AG09319 (cell line): ENCODE data around the gene IAH1.

Source experiments
- DNase-seq: peaks from one replicate; pipeline ENCODE4 v3.0.0-alpha.2; 2010; ENCODE audit warnings: low read depth; ENCODE audit errors: extremely low read depth
- TF ChIP-seq, protein P1 (sequence below): IDR thresholded peaks from 2 replicates; pipeline ENCODE4 v1.5.1; 2011; ENCODE audit warnings: low read depth, mild to moderate bottlenecking, inconsistent platforms, low read length, moderate library complexity

The IAH1 gene

DNA sequence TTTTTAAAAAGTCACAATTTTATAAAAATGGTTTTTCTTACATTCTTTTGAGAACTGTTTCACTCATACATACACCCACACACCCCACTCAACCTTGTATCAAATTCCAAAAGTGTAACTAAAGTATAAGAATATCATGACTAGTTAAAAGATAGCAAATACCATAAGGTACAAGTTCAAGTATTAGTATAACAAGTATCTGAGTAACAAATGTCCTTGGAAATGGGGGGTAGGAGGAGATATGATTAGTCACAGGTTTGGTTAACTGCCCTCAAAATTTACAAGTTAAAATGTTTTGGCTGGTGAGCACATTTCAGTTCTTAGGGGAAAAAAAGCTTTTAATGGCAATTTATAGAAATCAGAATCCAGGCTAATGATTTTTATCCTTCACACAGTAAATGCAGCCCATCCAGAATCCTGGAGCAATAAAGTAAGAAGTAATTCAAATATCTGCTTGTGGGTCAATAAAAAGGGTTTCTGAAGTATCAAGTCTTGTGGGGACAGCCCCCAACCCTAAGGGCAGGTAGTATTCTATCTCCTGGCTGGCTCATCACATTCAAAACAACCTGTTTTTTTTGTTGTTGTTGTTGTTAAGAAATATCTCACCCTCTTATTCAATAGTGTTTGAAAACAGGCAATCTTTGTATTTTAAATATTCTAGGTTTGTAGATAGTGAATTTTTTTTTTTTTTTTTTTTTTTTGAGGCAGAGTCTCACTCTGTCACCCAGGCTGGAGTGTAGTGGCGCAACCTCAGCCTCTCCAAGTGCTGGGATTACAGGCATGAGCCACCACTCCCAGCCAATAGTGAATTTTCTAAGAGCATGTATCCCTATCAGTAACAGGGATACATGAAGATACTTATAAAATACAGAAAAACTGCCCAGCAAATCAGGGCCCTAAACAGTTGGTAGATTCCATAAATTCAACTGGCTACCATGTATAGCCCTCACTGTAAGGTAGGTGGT lies 14.5 kb downstream of the IAH1 start:
- no peak for DNase-seq
- TF ChIP-seq, protein P1, sequence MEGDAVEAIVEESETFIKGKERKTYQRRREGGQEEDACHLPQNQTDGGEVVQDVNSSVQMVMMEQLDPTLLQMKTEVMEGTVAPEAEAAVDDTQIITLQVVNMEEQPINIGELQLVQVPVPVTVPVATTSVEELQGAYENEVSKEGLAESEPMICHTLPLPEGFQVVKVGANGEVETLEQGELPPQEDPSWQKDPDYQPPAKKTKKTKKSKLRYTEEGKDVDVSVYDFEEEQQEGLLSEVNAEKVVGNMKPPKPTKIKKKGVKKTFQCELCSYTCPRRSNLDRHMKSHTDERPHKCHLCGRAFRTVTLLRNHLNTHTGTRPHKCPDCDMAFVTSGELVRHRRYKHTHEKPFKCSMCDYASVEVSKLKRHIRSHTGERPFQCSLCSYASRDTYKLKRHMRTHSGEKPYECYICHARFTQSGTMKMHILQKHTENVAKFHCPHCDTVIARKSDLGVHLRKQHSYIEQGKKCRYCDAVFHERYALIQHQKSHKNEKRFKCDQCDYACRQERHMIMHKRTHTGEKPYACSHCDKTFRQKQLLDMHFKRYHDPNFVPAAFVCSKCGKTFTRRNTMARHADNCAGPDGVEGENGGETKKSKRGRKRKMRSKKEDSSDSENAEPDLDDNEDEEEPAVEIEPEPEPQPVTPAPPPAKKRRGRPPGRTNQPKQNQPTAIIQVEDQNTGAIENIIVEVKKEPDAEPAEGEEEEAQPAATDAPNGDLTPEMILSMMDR, result no peak

DNA sequence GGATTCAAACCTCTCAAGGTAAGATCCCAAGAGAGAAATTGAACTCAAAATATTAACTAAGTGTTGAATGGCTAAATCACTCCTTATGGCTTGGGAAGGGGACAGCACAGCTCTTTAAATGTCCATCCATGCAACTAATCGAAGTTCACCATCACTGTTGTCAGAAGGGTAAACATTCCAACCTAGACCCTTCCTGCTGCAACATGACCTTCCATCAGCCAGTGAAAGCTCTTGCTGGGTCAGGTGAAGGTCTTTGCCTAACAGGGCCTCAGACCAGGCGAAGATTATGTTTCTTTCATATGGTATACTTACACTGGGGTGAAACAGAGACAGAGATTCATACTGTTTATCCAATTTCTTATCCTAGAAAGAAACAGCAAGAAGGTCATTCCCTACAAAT lies 16.4 kb downstream of the IAH1 start:
- TF ChIP-seq, protein P1, result no peak

DNA sequence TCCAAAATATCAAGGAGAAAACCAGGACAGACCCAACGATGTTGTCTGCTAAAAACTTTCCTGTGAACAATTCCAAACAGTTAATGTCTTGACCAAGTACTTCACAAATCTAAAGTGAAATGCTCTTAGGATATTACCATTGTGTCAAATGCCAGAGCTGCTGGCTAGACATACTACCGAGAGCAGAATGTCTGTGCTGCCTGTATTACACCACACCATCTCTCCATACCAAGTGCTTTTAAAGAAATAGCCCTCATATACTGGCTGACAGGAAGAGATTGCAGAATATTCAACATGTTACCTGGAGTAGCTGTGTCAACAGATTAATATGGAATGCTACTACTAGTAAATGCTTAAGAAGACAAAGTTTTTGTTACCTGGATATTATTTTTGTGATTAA lies 18.6 kb downstream of the IAH1 start:
- DNase-seq, result no peak
- TF ChIP-seq, protein P1, result no peak

More for the DNA sequence above, 16.4 kb downstream of the IAH1 start:
- no peak for DNase-seq

DNA sequence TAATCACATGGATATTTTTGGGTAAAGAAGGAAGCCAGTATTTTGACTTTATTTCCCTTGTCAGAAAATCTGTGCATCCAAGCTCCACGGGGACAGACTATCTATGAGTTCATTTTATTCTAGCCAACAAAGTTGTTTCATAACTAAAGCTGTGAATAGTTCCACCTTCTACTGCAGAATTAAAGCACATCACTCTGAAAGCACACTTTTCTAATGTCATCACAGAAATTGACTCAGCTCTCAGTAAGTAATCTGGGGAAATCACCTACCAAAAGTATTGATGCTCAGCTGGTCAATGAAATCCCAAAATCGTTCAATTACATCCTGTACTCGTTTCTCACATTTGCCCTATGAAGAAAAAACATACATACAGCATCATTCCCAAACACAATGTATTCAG lies 19.1 kb downstream of the IAH1 start:
- DNase-seq, result no peak
- TF ChIP-seq, protein P1, result no peak

DNA sequence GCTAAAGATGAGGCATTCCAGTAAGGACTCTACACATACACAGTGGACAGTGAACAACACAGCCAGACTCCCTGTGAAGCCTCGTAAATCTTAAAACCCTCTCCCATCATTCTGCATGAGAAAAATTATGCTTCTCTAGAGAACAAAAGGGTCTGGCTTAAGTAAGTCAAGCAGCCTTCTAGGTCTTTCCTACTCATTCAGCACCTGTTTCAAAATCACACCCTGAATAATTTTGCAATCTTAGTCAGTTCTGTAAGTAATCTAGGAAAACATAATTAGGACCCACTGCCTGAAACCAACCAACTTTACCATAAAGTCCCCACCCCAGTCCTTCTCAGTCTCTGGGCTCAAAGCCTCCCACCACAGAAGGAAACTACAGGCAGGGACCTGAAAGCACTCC lies 19.7 kb downstream of the IAH1 start:
- TF ChIP-seq, protein P1, result no peak
- DNase-seq, result no peak

DNA sequence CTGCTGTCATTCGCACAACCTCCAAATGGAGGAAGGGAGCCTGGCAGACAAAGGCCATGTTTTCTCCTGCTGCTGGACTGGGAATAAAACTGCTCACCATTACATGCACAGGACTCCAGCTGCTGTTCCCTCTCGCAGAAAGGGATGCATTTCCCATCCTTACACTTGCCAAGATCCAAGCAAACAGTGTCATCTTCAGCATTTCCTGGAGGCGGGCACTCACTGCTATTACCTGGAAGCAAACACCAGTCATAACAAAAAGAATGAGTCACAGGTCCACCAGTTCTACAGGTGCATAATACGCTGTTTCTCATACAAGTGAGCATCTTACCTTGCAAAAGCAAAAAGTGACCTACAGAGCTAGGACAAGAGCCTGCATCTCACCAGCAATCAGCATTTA lies 22.7 kb downstream of the IAH1 start:
- TF ChIP-seq, protein P1, result no peak
- DNase-seq, result no peak

DNA sequence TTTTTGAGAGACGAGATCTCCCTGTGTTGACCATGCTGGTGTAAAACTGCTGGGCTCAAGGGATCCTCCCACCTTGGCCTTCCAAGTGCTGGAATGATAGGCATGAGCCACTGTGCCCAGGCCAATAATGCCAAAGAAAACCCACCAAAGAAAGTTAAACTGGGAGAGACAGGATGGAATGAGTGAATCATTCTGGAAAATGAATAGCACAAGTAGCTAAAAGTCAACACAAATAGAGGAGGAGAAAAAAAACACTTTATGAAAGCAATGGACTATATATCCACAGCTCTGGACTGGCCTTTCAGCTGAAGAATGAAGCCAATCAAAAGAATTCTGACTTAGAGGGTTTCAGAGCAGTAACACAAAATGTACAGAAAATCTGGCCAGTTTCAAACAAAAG lies 23.9 kb downstream of the IAH1 start:
- no peak for DNase-seq
- TF ChIP-seq, protein P1, result no peak
